Erythroblast (primary cell): ENCODE data around the gene APOM.

Source experiments
- GATA1 ChIP-seq: IDR thresholded peaks from 2 replicates; pipeline ENCODE4 v1.6.1; 2011; ENCODE audit warnings: low read depth, mild to moderate bottlenecking, control low read depth, low read length, moderate library complexity
- POLR2A ChIP-seq: IDR thresholded peaks from 2 replicates; pipeline ENCODE4 v1.6.1; 2011; ENCODE audit warnings: mild to moderate bottlenecking, low read length

DNA sequence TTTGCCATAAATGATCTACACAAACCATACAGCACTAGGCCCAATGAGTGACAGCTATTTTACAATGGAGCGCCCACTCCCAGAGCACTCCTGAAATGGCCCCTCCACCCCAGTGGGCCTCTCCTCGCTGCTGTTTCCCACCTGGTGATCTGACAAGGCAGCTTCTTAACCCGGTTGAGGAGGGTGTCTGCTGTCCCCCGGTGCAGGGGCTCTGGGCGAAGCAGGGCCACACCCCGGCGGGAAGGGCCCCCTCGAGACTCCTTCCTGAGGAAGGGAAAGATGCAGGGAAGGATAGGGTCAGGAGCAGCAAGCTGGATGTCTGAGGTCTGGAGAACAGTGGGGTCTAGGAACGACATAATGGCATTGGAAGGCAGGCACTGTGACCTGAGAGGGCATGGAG, 37.2 kb downstream of the APOM start:
- TF ChIP-seq POLR2A: no peak
- no peak for TF ChIP-seq GATA1
